Activated CD4-positive, alpha-beta memory T cell treated with anti-CD3 and anti-CD28 coated beads, Interleukin-2, amount 10 ng/mL, durations not matched to agents 7 days and 5 days (primary cell): ENCODE results near the gene MISP3. TPM values are rescaled to one million over a fixed set of nuclear protein-coding genes. Genes with fewer than 3 reads are reported as not detected.
A peak's percentile ranks its signal among the peaks of the same experiment; 100 is the strongest.

Experiments used
- CTCF ChIA-PET: fragments of 350-600 bp; sonication (Branson Sonifier 250); formaldehyde crosslinking; loops from one replicate; lab custom pipeline; 2021; ENCODE audit warnings: antibody characterized with exemption, inconsistent platforms; lab: Charles Lee
- POLR2A ChIA-PET: fragments of 350-600 bp; sonication (Branson Sonifier 250); formaldehyde crosslinking; loops from one replicate; lab custom pipeline; 2021; ENCODE audit warnings: antibody characterized with exemption; lab: Charles Lee
- DNase-seq: peaks from one replicate; pipeline ENCODE4 v3.0.0-alpha.2; 2020
- H3K27ac Mint-ChIP-seq: one replicate; pipeline ENCODE4 v1.8.0; 2021; ENCODE audit warnings: mild to moderate bottlenecking, mixed read lengths
- H3K27me3 Mint-ChIP-seq: one replicate; pipeline ENCODE4 v1.8.0; 2021; ENCODE audit warnings: mixed read lengths
- H3K36me3 Mint-ChIP-seq: one replicate; pipeline ENCODE4 v1.8.0; 2021; ENCODE audit warnings: low read depth, mixed read lengths
- H3K4me1 Mint-ChIP-seq: one replicate; pipeline ENCODE4 v1.8.0; 2021; ENCODE audit warnings: mixed read lengths
- H3K4me3 Mint-ChIP-seq: one replicate; pipeline ENCODE4 v1.8.0; 2021; ENCODE audit warnings: mild to moderate bottlenecking, mixed read lengths
- H3K9me3 Mint-ChIP-seq: one replicate; pipeline ENCODE4 v1.8.0; 2021; ENCODE audit warnings: mixed read lengths
- total RNA-seq, 2 experiments: library from RNA; stranded (reverse); gene quantifications; one replicate each; pipeline ENCODE4 v1.2.3, GENCODE V29; 2021

MISP3 gene
- total RNA-seq, 2 experiments from 2014 or later: 3.2 to 3.5 TPM

DNA sequence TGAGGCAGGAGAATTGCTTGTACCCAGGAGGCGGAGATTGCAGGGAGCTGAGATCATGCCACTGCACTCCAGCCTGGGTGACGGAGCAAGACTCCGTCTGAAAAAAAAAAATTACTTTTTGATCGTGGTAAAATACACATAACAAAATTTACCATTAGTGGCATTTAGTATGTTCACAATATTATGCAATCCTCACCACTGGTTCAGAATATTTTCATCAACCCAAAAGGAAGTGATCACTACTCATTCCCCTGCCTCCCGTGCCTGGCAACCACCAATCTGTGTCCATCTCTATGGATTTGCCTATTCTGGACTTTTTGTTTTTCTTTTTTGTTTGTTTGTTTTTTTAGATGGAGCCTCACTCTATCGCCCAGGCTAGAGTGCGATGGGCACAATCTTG is 9.5 kb upstream of the MISP3 start:
- POLR2A ChIA-PET: no interaction called here
- Mint-ChIP-seq H3K4me3 (no peak overlapping the region), H3K27ac (no peak overlapping the region), H3K4me1 (peaks cover 10% of the 10 kb centered on the region), H3K36me3 (no peaks in the 10 kb centered on the region), H3K9me3 (no peaks in the 10 kb centered on the region), H3K27me3 (peaks cover 31% of the 10 kb centered on the region)
- CTCF ChIA-PET: interaction anchor here (1.3 kb wide), 1 partner anchor 73 kb away, joined by 4 read pairs; the partner anchor contains the start of gene ASF1B
- DNase-seq: no peak

DNA sequence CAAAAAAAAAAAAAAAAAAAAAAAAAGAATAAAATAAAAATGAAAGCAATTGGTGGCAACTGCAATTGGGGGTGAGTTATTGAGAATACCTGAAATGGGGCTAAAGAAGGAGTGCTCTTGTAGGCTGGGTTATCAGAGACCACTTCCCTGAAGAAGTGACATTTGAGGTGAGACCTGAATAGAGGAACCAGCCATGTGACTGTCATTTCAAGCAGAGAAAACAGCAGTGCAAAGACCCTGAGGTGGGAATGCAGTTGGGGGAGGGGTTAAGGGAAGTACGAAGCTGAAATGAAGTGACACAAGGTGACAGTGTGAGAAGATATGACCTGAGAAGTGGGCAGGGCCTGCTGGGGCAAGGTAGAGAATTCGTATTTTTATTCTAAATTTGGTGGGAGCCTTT is 6.5 kb upstream of the MISP3 start:
- H3K9me3 Mint-ChIP-seq: no peaks in the 10 kb centered on the region
- peaks cover 10% of the 10 kb centered on the region for H3K27me3 Mint-ChIP-seq
- H3K27ac Mint-ChIP-seq: no peak overlapping the region
- H3K36me3 Mint-ChIP-seq: no peaks in the 10 kb centered on the region
- H3K4me3 Mint-ChIP-seq: no peak overlapping the region
- H3K4me1 Mint-ChIP-seq: peaks cover 2% of the 10 kb centered on the region
- POLR2A ChIA-PET: no interaction called here
- CTCF ChIA-PET: interaction anchor here (0.6 to 0.9 kb wide), 4 partner anchors 35 to 849 kb away, joined by 3 read pairs; partner anchors contain the start of genes IL27RA and PRKACA
- no peak for DNase-seq

DNA sequence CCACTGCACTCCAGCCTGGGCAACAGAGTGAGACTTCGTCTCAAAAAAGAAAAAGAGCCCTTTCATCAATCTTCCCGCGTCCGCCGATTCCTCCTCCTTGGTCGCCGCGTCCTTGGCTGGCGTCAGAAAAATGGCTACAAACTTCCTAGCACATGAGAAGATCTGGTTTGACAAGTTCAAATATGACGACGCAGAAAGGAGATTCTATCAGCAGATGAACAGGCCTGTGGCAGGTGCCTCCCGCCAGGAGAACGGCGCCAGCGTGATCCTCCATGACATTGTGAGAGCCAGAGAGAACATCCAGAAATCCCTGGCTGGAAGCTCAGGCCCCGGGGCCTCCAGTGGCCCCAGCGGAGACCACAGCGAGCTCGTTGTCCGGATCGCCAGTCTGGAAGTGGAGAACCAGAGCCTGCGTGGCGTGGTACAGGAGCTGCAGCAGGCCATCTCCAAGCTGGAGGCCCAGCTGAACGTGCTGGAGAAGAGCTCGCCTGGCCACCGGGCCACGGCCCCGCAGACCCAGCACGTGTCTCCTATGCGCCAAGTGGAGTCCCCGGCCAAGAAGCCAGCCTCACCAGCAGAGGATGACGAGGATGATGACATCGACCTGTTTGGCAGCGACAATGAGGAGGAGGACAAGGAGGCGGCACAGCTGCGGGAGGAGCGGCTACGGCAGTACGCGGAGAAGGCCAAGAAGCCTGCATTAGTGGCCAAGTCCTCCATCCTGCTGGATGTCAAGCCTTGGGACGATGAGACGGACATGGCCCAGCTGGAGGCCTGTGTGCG is 2.1 kb upstream of the MISP3 start:
- H3K4me3 Mint-ChIP-seq: no peak overlapping the region
- no peak for DNase-seq
- CTCF ChIA-PET: interaction anchor here (0.5 to 6.6 kb wide), 10 partner anchors 12 to 660 kb away, joined by 3 to 86 read pairs (median 4); partner anchors contain the start of genes ASF1B and IL27RA
- no peak overlapping the region for H3K27ac Mint-ChIP-seq
- peaks cover 24% of the 10 kb centered on the region for H3K4me1 Mint-ChIP-seq
- H3K36me3 Mint-ChIP-seq: no peaks in the 10 kb centered on the region
- POLR2A ChIA-PET: interaction anchor here (3.4 kb wide), 1 partner anchor 66 kb away, joined by 16 read pairs; the partner anchor contains the start of gene ASF1B
- H3K9me3 Mint-ChIP-seq: no peaks in the 10 kb centered on the region
- peaks cover 8% of the 10 kb centered on the region for H3K27me3 Mint-ChIP-seq

DNA sequence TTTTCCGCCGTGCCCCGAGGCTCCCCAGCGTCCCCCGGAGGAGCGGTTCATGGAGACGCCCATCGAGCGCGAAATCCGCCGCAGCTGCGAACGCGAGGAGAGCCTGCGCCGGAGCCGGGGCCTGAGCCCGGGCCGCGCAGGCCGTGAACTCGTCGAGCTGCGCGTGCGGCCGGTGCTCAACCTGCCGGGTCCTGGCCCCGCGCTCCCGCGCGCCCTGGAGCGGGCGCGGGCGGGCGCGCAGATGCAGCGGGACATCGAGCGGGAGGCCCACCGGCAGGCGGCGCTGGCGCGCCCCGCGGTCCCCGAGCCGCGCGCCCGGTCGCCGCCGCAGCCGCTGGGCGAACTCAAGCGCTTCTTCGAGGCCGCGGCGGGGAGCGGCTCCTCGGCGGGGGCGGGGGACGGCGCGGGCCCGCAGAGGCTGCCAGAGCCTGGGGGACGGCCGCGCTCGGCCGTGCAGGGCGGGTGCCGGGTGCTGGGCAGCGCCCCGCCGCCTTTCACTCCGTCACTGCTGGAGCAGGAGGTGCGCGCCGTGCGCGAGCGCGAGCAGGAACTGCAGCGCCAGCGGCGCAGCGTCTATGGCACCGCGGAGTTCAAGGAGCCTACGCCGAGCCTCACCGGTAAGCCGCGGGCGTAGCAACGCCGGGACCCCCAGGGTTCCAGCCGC is 807 bp downstream of the MISP3 start:
- Mint-ChIP-seq H3K4me3 (peak overlapping the region; percentile 81), H3K36me3 (no peaks in the 10 kb centered on the region), H3K4me1 (peaks cover 26% of the 10 kb centered on the region), H3K27me3 (peaks cover 2% of the 10 kb centered on the region), H3K9me3 (no peaks in the 10 kb centered on the region), H3K27ac (peak overlapping the region; percentile 73)
- DNase-seq: peak; percentile 78
- POLR2A ChIA-PET: interaction anchor here (0.9 to 3.4 kb wide), 9 partner anchors 11 to 237 kb away, joined by 3 to 16 read pairs (median 4); partner anchors contain the start of genes ASF1B, DCAF15 and IL27RA
- CTCF ChIA-PET: interaction anchor here (0.6 to 6.6 kb wide), 18 partner anchors 8 to 298 kb away, joined by 3 to 86 read pairs (median 4); partner anchors contain the start of genes ASF1B, IL27RA and NANOS3

DNA sequence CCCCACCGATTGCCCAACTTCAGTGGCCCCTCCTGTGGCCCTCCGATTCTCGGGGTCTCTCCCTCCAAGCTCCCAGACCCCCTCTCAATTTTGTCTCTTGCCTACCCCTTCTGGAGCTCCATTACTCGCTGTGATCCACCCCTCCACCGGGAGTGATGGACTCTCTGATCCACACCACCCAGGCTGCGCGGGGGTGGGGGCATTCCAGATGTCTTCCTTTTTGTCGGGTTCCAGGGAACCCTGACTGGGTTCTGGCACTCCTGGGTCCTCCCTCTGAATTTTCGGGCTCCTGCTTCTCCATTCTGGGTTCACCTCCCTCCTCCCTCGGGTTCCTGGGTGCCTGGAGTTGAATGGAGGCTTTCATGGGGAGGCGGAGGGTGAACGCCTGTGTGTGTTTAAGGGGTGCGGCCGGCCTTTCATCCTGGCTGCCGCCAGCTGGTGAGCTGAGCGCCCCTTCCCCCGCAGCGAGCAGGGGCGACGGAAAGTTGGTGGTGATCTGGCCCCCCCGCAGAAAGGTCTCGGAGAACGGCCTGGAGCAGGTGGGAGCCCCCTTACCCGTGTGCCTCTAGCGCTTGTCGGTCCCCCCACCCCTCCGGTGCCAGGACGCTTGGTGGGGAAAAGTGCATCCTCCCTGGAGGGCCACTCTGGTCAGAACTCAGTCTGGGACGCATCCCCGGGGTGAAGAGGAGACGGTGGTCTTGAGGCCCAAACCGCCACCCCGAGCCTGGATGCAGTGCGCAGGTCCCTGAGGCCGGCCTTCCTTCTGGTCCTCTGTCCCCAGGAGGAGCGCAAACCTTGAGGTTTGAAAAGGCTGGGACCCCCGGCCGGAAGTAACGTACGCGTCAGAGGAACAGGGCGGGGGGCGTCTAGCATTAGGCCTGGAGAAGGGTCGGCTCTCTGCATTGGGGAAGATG is 1.6 kb downstream of the MISP3 start:
- Mint-ChIP-seq H3K27ac (peak overlapping the region; percentile 73), H3K27me3 (peaks cover 2% of the 10 kb centered on the region), H3K9me3 (no peaks in the 10 kb centered on the region), H3K4me1 (peaks cover 26% of the 10 kb centered on the region), H3K4me3 (peak overlapping the region; percentile 81), H3K36me3 (no peaks in the 10 kb centered on the region)
- peak; percentile 31 for DNase-seq
- ChIA-PET CTCF (interaction anchor here (0.6 to 6.6 kb wide), 14 partner anchors 8 to 198 kb away, joined by 3 to 86 read pairs (median 4); partner anchors contain the start of genes ASF1B, IL27RA and NANOS3), POLR2A (interaction anchor here (0.9 to 3.0 kb wide), 6 partner anchors 10 to 237 kb away, joined by 3 to 12 read pairs (median 4); partner anchors contain the start of gene ASF1B)

DNA sequence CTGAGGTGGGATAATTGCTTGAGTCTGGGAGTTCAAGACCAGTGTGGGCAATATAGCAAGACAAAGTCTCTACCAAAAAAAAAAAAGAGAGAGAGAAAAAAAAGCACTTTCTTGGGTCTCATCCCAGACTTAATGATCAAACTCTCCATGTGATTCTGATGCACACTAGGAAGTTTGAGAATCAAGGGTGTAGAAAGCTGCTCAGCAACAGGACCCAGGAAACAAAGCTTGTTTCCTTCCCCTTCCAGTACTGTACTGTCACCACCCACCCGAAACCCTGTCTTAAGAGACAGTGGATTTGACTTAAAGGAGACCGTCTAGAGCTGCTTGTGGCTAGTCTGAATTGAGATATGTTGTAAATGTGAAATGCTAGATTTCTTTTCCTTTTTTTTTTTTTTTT is 5.8 kb downstream of the MISP3 start:
- ChIA-PET CTCF (interaction anchor here (0.6 to 2.7 kb wide), 8 partner anchors 19 to 641 kb away, joined by 3 to 8 read pairs (median 6); partner anchors contain the start of genes ASF1B, BRME1, CC2D1A and DCAF15), POLR2A (interaction anchor here (1.0 to 1.5 kb wide), 3 partner anchors 40 to 75 kb away, joined by 3 to 10 read pairs (median 3); partner anchors contain the start of gene ASF1B)
- Mint-ChIP-seq H3K36me3 (no peaks in the 10 kb centered on the region), H3K4me3 (no peak overlapping the region), H3K4me1 (peaks cover 38% of the 10 kb centered on the region), H3K9me3 (no peaks in the 10 kb centered on the region), H3K27ac (no peak overlapping the region), H3K27me3 (no peaks in the 10 kb centered on the region)
- no peak for DNase-seq

DNA sequence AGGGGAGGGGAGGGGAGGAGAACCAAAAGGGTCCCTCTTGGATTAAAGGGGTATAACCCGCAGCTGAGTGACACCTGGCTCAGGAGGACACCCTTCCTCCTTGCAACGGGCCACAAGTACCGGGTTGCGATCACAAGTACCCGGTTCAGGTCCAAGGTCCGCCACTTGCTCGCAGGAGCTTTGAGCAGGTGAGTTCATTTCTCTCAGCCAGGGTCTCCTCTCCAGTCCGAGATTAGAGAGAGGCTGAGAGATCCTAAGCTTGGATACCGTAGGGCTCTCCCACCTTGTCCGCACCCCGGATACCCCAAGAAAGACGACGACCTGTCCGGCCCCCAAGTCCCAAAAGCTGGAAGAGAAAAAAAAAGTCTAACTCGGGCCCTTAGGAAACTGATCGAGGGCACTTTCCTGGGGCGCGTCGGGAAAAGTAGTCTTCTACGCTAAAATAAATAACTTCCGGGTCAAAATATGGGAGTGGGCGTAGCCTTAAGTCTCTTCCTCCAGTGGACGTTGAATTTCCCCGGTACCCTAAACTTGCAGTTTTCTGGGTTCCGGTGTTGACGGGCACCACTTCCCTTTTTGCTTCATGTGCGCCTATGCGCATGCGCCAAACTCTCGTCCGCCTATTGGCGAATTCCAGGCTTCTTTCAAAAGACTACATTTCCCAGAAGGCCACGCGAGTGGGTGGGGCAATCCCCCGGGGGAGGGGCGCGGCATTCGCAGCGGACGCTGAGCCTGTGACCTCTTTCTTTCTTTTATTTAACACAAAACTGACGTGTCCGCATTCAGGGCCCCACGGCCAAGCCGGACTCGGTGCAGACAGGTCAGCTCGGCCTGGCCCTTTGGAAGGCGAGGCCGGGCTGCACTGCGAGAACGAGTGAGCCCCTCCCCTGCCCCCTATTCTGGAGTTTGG is 8.6 kb downstream of the MISP3 start:
- ChIA-PET POLR2A (interaction anchor here (0.7 to 3.0 kb wide), 13 partner anchors 10 to 436 kb away, joined by 3 to 18 read pairs (median 4); partner anchors contain the start of genes ASF1B and PRKACA), CTCF (interaction anchor here (0.7 to 1.5 kb wide), 6 partner anchors 8 to 199 kb away, joined by 3 to 6 read pairs (median 3); partner anchors contain the start of genes ASF1B and MISP3)

DNA sequence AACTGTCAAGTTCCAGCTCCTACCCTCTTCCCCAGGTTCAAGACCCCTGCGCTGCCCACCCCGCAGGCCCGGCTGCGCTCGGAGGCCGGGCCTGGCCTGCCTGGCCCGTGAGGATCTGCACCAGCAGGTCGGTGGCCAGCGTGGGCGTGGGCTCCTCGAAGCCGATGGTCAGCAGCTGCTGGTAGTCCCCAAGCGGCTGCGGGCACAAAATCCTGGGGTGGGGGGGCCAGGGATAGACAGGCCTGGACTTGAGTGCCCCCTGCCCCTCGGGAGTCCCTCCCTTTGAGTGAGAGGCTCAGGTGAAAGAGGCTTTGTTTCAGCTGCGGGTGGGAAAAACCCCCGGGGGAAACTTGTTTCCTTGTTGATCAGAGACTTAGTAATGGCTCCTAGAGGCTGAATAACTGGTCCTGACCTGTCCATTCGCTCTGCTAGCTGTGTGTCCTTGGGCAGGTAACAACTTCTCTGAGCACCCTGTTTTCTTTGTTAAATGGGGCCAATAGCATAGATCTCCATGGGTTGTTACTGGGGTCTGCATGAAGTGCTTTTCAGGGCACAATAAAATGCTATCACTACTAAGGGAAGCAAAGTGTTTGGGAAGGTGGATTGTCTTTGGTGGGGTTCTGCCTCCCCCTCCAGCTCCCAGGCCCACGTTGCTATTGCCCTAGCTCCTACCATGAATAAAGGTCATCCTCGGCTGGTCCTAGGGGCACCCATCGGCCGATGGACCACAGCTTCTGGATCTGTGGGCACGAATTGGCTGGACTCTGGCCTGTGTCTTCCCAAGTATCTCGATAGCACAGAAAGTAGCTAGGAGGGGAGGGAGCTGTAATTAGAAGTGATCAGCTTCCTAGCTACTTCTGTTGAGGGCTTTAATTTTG is 9.4 kb downstream of the MISP3 start:
- Mint-ChIP-seq H3K4me3 (peak overlapping the region; percentile 95), H3K27ac (peak overlapping the region; percentile 91), H3K27me3 (no peaks in the 10 kb centered on the region), H3K36me3 (no peaks in the 10 kb centered on the region), H3K4me1 (peaks cover 20% of the 10 kb centered on the region), H3K9me3 (no peaks in the 10 kb centered on the region)
- POLR2A ChIA-PET: interaction anchor here (0.7 to 3.0 kb wide), 9 partner anchors 9 to 436 kb away, joined by 3 to 18 read pairs (median 5); partner anchors contain the start of genes ASF1B and PRKACA
- peak; percentile 37 for DNase-seq
- CTCF ChIA-PET: interaction anchor here (0.5 to 1.5 kb wide), 9 partner anchors 8 to 299 kb away, joined by 3 to 6 read pairs (median 4); partner anchors contain the start of genes ASF1B and MISP3

More for the DNA sequence above, 8.6 kb downstream of the MISP3 start:
- Mint-ChIP-seq H3K4me3 (peak overlapping the region; percentile 95), H3K4me1 (peaks cover 20% of the 10 kb centered on the region), H3K27ac (peak overlapping the region; percentile 91), H3K27me3 (no peaks in the 10 kb centered on the region), H3K36me3 (no peaks in the 10 kb centered on the region), H3K9me3 (no peaks in the 10 kb centered on the region)
- DNase-seq: peak; percentile 99

DNA sequence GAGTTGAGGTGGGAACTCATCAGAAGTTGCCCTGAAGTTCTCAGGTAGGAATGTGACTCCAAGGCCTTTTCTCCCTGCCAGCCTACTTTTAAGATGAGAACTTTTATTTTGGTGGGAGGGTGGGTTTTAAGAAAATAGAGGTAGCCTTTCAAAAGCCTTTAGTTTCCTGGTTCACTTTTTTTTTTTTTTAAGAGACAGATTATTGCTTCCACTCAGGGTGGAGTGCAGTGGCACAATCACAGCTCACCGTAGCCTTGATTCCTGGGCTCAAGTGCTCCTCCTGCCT is 10.0 kb downstream of the MISP3 start:
- H3K27me3 Mint-ChIP-seq: no peaks in the 10 kb centered on the region
- CTCF ChIA-PET: interaction anchor here (0.7 to 1.4 kb wide), 4 partner anchors 9 to 299 kb away, joined by 3 to 4 read pairs (median 4); partner anchors contain the start of gene ASF1B
- POLR2A ChIA-PET: interaction anchor here (2.8 kb wide), 1 partner anchor 54 kb away, joined by 17 read pairs; the partner anchor contains the start of gene ASF1B
- peaks cover 20% of the 10 kb centered on the region for H3K4me1 Mint-ChIP-seq
- no peaks in the 10 kb centered on the region for H3K36me3 Mint-ChIP-seq
- H3K4me3 Mint-ChIP-seq: peak overlapping the region; percentile 95
- no peaks in the 10 kb centered on the region for H3K9me3 Mint-ChIP-seq
- H3K27ac Mint-ChIP-seq: no peak overlapping the region
- DNase-seq: no peak

DNA sequence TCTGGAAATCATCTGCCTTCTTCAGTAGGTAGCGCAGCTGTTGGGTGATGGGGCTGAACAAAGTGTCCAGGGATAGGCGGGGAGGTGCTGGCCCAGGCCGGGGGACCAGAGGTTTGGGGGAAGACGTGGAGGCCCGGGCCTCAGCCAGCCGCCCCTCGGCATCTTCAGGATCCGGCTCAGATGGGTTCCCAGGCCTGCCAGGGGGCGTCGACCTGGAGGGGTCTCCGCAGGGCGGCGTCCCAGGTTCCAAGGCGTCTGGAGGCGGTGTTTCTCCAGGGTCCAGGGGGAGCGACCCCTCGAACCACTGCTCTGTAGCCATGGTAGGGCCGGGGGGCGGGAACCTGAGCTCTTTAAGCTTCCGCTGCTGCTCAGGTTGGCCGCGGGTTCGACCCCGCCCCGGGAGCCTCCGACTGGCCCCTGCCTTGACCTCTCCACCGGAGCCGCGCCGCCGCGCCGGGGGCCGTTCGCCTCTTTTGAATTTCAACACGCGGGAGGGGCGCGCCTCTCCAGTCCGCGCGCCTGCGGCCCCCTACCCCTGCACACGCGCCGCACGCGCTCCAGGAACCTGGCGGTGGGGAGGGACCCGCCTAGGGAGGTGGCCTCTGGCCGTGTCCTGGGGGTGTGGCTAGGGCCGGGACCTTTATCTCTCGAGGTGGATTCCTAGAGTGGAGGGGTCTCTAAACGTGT is 12.9 kb downstream of the MISP3 start, which contains the start of gene C19orf67:
TSS of gene C19orf67 (minus strand) at position 475 of the 687 bp plus-strand sequence. CDS start at position 319, 156 bp downstream.
- Mint-ChIP-seq H3K4me1 (peaks cover 26% of the 10 kb centered on the region), H3K4me3 (no peak within 1 kb of the TSS), H3K27me3 (no peaks in the 10 kb centered on the region), H3K36me3 (peaks cover 13% of the 10 kb centered on the region), H3K9me3 (no peaks in the 10 kb centered on the region), H3K27ac (no peak within 1 kb of the TSS)
- DNase-seq: no peak
- CTCF ChIA-PET: no interaction called here
- POLR2A ChIA-PET: interaction anchor here (1.2 kb wide), 1 partner anchor 12 kb away, joined by 3 read pairs; no protein-coding TSS in a partner anchor
